H9 (cell line): Measurements from ENCODE around the gene KRTAP20-4. TPM values are rescaled to one million over a fixed set of nuclear protein-coding genes. Genes with fewer than 3 reads are reported as not detected.

Experiments
- DNase-seq: peaks from one replicate; pipeline ENCODE4 v3.0.0-alpha.2; 2017
- H2AFZ ChIP-seq: one replicate; pipeline ENCODE4 v1.6.1; 2013; ENCODE audit warnings: mild to moderate bottlenecking, low read length, control low read depth, moderate library complexity
- H2AK5ac ChIP-seq: 2 replicates; pipeline ENCODE4 v1.6.1; 2013; ENCODE audit warnings: low read length, control low read depth, mixed read lengths; ENCODE audit not compliant: insufficient read length
- H2BK120ac ChIP-seq: one replicate; pipeline ENCODE4 v1.6.1; 2013; ENCODE audit warnings: low read depth, mild to moderate bottlenecking, low read length, control low read depth, inconsistent platforms; ENCODE audit not compliant: poor library complexity, severe bottlenecking
- H2BK12ac ChIP-seq: 2 replicates; pipeline ENCODE4 v1.6.1; 2013; ENCODE audit warnings: low read length, control low read depth, mixed read lengths, low read depth; ENCODE audit not compliant: insufficient read length
- H2BK15ac ChIP-seq: 2 replicates; pipeline ENCODE4 v1.6.1; 2013; ENCODE audit warnings: low read depth, low read length, control low read depth
- H2BK20ac ChIP-seq: one replicate; pipeline ENCODE4 v1.6.1; 2013; ENCODE audit warnings: low read depth, mild to moderate bottlenecking, low read length, control low read depth, inconsistent platforms; ENCODE audit not compliant: poor library complexity, severe bottlenecking
- H2BK5ac ChIP-seq: 2 replicates; pipeline ENCODE4 v1.6.1; 2013; ENCODE audit warnings: low read length, control low read depth, mixed read lengths; ENCODE audit not compliant: insufficient read length
- H3K14ac ChIP-seq: 2 replicates; pipeline ENCODE4 v1.6.1; 2013; ENCODE audit warnings: low read length, control low read depth; ENCODE audit not compliant: insufficient read depth
- H3K18ac ChIP-seq: 2 replicates; pipeline ENCODE4 v1.6.1; 2013; ENCODE audit warnings: low read depth, mild to moderate bottlenecking, mixed read lengths, low read length, control low read depth; ENCODE audit not compliant: insufficient read length
- H3K23ac ChIP-seq: 2 replicates; pipeline ENCODE4 v1.6.1; 2013; ENCODE audit warnings: low read length, control low read depth, mixed read lengths, low read depth; ENCODE audit not compliant: insufficient read length
- H3K23me2 ChIP-seq: 2 replicates; pipeline ENCODE4 v1.6.1; 2013; ENCODE audit warnings: low read depth, mild to moderate bottlenecking, mixed read lengths, low read length, control low read depth; ENCODE audit not compliant: insufficient read length, poor library complexity, severe bottlenecking
- H3K27ac ChIP-seq: 2 replicates; pipeline ENCODE4 v1.5.1; 2013; ENCODE audit warnings: low read length, control low read depth, mixed read lengths, low read depth; ENCODE audit not compliant: insufficient read length
- H3K27me3 ChIP-seq: 2 replicates; pipeline ENCODE4 v1.6.1; 2013; ENCODE audit warnings: low read length, control low read depth, inconsistent platforms; ENCODE audit not compliant: insufficient read depth
- H3K4ac ChIP-seq: 2 replicates; pipeline ENCODE4 v1.6.1; 2013; ENCODE audit warnings: low read depth, mild to moderate bottlenecking, control low read depth, inconsistent platforms, low read length, moderate library complexity
- H3K4me1 ChIP-seq: 2 replicates; pipeline ENCODE4 v1.6.1; 2013; ENCODE audit warnings: low read length, control low read depth, inconsistent platforms; ENCODE audit not compliant: insufficient read depth
- H3K4me2 ChIP-seq: 2 replicates; pipeline ENCODE4 v1.6.1; 2013; ENCODE audit warnings: low read length, control low read depth, mixed read lengths; ENCODE audit not compliant: insufficient read length, insufficient read depth
- H3K56ac ChIP-seq: 2 replicates; pipeline ENCODE4 v1.6.1; 2013; ENCODE audit warnings: low read depth, mild to moderate bottlenecking, mixed read lengths, low read length, control low read depth; ENCODE audit not compliant: insufficient read length
- H3K79me1 ChIP-seq: 2 replicates; pipeline ENCODE4 v1.6.1; 2013; ENCODE audit warnings: low read depth, mild to moderate bottlenecking, moderate library complexity, low read length, control low read depth, inconsistent platforms; ENCODE audit not compliant: insufficient read depth, poor library complexity, severe bottlenecking
- H3K79me2 ChIP-seq: 2 replicates; pipeline ENCODE4 v1.6.1; 2013; ENCODE audit warnings: low read length, control low read depth, inconsistent platforms; ENCODE audit not compliant: insufficient read depth
- H3K9ac ChIP-seq: 2 replicates; pipeline ENCODE4 v1.6.1; 2013; ENCODE audit warnings: low read length, control low read depth, mixed read lengths; ENCODE audit not compliant: insufficient read length; ENCODE audit errors: extremely low read depth
- H3K9me3 ChIP-seq: one replicate; pipeline ENCODE4 v1.6.1; 2013; ENCODE audit warnings: low read depth, low read length, inconsistent platforms; ENCODE audit not compliant: control insufficient read depth
- H3T11ph ChIP-seq: one replicate; pipeline ENCODE4 v1.6.1; 2013; ENCODE audit warnings: mild to moderate bottlenecking, low read length, control low read depth, inconsistent platforms
- H4K20me1 ChIP-seq: one replicate; pipeline ENCODE4 v1.6.1; 2013; ENCODE audit not compliant: control insufficient read depth, insufficient read length, insufficient read depth
- H4K5ac ChIP-seq: 2 replicates; pipeline ENCODE4 v1.6.1; 2013; ENCODE audit warnings: low read depth, mild to moderate bottlenecking, mixed read lengths, low read length, control low read depth; ENCODE audit not compliant: insufficient read length
- H4K8ac ChIP-seq: replicated peaks from 2 replicates; pipeline ENCODE4 v1.6.1; 2013; ENCODE audit warnings: low read length, control low read depth, mixed read lengths, low read depth; ENCODE audit not compliant: insufficient read length
- H4K91ac ChIP-seq: 2 replicates; pipeline ENCODE4 v1.6.1; 2013; ENCODE audit warnings: low read depth, mild to moderate bottlenecking, moderate library complexity, mixed read lengths, low read length, control low read depth; ENCODE audit not compliant: insufficient read length
- H3K27ac Mint-ChIP-seq, 3 experiments: 2 replicates in 2 of 3; 3 replicates in 1 of 3; pipeline ENCODE4 v1.8.0; 2020 to 2021; ENCODE audit warnings: mixed read lengths in 3 of 3, mild to moderate bottlenecking in 1 of 3, moderate library complexity in 1 of 3
- H3K27me3 Mint-ChIP-seq: 2 replicates; pipeline ENCODE4 v1.8.0; 2021; ENCODE audit warnings: low read depth, mild to moderate bottlenecking, moderate library complexity, mixed read lengths
- H3K36me3 Mint-ChIP-seq, 3 experiments: 2 replicates in 2 of 3; 3 replicates in 1 of 3; pipeline ENCODE4 v1.8.0; 2020 to 2021; ENCODE audit warnings: low read depth in 3 of 3, mixed read lengths in 3 of 3; ENCODE audit not compliant: insufficient read depth in 1 of 3
- H3K4me1 Mint-ChIP-seq, 2 experiments: 2 replicates each; pipeline ENCODE4 v1.8.0; 2020; ENCODE audit warnings: mixed read lengths in 2 of 2
- H3K4me3 Mint-ChIP-seq, 2 experiments: 2 replicates in 1 of 2; 3 replicates in 1 of 2; pipeline ENCODE4 v1.8.0; 2020 to 2021; ENCODE audit warnings: mild to moderate bottlenecking in 2 of 2, mixed read lengths in 2 of 2, moderate library complexity in 1 of 2
- H3K9me3 Mint-ChIP-seq, 2 experiments: 2 replicates in 1 of 2; 3 replicates in 1 of 2; pipeline ENCODE4 v1.8.0; 2020; ENCODE audit warnings: mild to moderate bottlenecking in 2 of 2, mixed read lengths in 2 of 2, moderate library complexity in 1 of 2
- CTCF ChIP-seq: fragments of 200-600 bp; sonication (generic); conservative IDR thresholded peaks from 3 replicates; pipeline ENCODE4 v1.8.0; 2021; ENCODE audit warnings: antibody characterized with exemption, mild to moderate bottlenecking
- WGBS: extraction: QIAGEN DNeasy Blood & Tissue Kit; methylation state at CpG from one replicate; pipeline ENCODE4 v1.1.7; 2013; ENCODE audit warnings: missing lambda C conversion rate, low lambda C conversion rate, mixed read lengths; ENCODE audit not compliant: insufficient read length; ENCODE audit errors: extremely low coverage; 5-methylcytosine and 5-hydroxymethylcytosine counted together
- total RNA-seq: library from RNA; stranded (reverse); gene quantifications from 2 replicates; pipeline ENCODE4 v1.2.1, GENCODE V29; 2021

KRTAP20-4 gene
- total RNA-seq, 1 experiment from 2014 or later, result not detected

DNA sequence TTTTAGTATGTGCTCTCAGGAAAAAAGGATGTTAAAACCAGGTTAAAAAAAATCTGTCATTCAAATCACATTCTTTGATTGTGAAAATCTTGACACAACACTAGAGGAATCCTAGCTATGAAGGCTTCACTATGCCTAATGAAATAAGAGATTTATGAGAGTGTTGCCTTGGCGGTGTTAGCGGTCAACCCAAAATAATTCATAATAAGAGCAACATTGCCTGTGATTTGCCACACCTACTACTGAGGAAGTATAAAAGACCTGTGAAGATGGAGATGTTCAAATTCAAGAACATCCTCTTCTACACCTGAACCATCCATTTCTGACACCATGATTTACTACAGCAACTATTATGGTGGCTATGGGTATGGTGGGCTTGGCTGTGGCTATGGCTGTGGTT, 4.3 kb upstream of the KRTAP20-4 start, which contains the start of gene KRTAP20-1:
TSS of gene KRTAP20-1 (plus strand) at position 301 of the 400 bp plus-strand sequence. CDS start at position 331, 30 bp downstream.
- Mint-ChIP-seq H3K9me3 (peaks cover 0 to 24% of the 10 kb centered on the region in 2 experiments; a peak in 3 of 5 replicates), H3K36me3 (peaks cover 0 to 9% (median under 1%) of the 10 kb centered on the region in 3 experiments; a peak in 4 of 7 replicates)
- TF ChIP-seq CTCF, result no peak

More for the DNA sequence above, 4.3 kb upstream of the KRTAP20-4 start, which contains the start of gene KRTAP20-1:
- Histone ChIP-seq H2AK5ac (no peak within 1 kb of the TSS), H3K14ac (no peak within 1 kb of the TSS), H3K4me1 (no peaks in the 10 kb centered on the region), H2AFZ (no peak within 1 kb of the TSS), H2BK15ac (no peak within 1 kb of the TSS), H2BK5ac (no peak within 1 kb of the TSS), H4K91ac (no peak within 1 kb of the TSS), H3K79me2 (no peaks in the 10 kb centered on the region), H3K23ac (no peak within 1 kb of the TSS), H3K79me1 (no peaks in the 10 kb centered on the region), H4K20me1 (no peaks in the 10 kb centered on the region), H2BK120ac (no peak within 1 kb of the TSS), H2BK20ac (no peak within 1 kb of the TSS), H3K9me3 (no peaks in the 10 kb centered on the region), H3K4ac (no peak within 1 kb of the TSS), H3K18ac (no peak within 1 kb of the TSS), H3K56ac (no peak within 1 kb of the TSS), H3K27ac (no peak within 1 kb of the TSS), H3K23me2 (no peaks in the 10 kb centered on the region), H3T11ph (no peak within 1 kb of the TSS), H2BK12ac (no peak within 1 kb of the TSS), H3K27me3 (no peaks in the 10 kb centered on the region), H4K8ac (no peak within 1 kb of the TSS), H3K4me2 (no peak within 1 kb of the TSS), H3K9ac (no peak within 1 kb of the TSS), H4K5ac (no peak within 1 kb of the TSS)
- no peak within 1 kb of the TSS for H3K4me3 Mint-ChIP-seq
- no CpG with 5 or more reads among the region's 2 CpGs for WGBS
- no peaks in the 10 kb centered on the region for H3K4me1 Mint-ChIP-seq
- DNase-seq, result no peak
- no peak within 1 kb of the TSS; a peak in 1 of 7 replicates for H3K27ac Mint-ChIP-seq
- no peaks in the 10 kb centered on the region; the same call in none of the 2 replicates for H3K27me3 Mint-ChIP-seq
